Testis (tissue), 3 donors: ENCODE data around the gene TJP2. TPM values are rescaled to one million over a fixed set of nuclear protein-coding genes. Genes with fewer than 3 reads are reported as not detected.

ENCODE experiments used
- DNase-seq: peaks from one replicate; pipeline ENCODE4 v3.0.0-alpha.2; 2019
- H3K27ac ChIP-seq, 2 donors: fragments of 200-600 bp; sonication (generic); one replicate each; pipeline ENCODE4 v1.5.1; 2019
- H3K27me3 ChIP-seq: fragments of 200-600 bp; sonication (generic); one replicate; pipeline ENCODE4 v1.5.1; 2019
- H3K36me3 ChIP-seq: fragments of 200-600 bp; sonication (generic); one replicate; pipeline ENCODE4 v1.5.1; 2017; ENCODE audit warnings: low read depth; ENCODE audit errors: missing control alignments
- H3K4me1 ChIP-seq: fragments of 200-600 bp; sonication (generic); one replicate; pipeline ENCODE4 v1.5.1; 2019
- H3K4me3 ChIP-seq, 2 donors: fragments of 200-600 bp; sonication (generic); one replicate each; pipeline ENCODE4 v1.5.1; 2017 to 2019
- H3K9me3 ChIP-seq: fragments of 200-600 bp; sonication (generic); one replicate; pipeline ENCODE4 v1.5.1; 2017
- POLR2A ChIP-seq: fragments of 450-650 bp; IDR thresholded peaks from one replicate; pipeline ENCODE4 v1.6.1; 2017; ENCODE audit warnings: antibody characterized with exemption, mild to moderate bottlenecking, moderate library complexity
- WGBS, 2 donors: methylation state at CpG; one replicate each; pipeline ENCODE4 v1.1.5; 2018; 5-methylcytosine and 5-hydroxymethylcytosine counted together
- intact Hi-C: fragments of 100-400 bp; cut with DNase I; formaldehyde crosslinking; loops from one replicate; pipeline ENCODE4 v1.15.1; 2023; ENCODE audit warnings: low total_unique reads
- polyA plus RNA-seq: library from polyadenylated mRNA; stranded (reverse); fragments of 350-450 nt; fragmentation: Illumina TruSeq; extraction: RNeasy Lipid Tissue Mini Kit (QIAGEN cat#74804); gene quantifications from one replicate; pipeline ENCODE4 v1.2.3, GENCODE V29; 2014; ENCODE audit warnings: low read depth, low replicate concordance; ENCODE audit not compliant: insufficient read depth
- total RNA-seq, 2 donors: library from RNA; depleted of rRNA; stranded (reverse); fragments of >200 nt; gene quantifications; one replicate each; pipeline ENCODE4 v1.2.3, GENCODE V29; 2016
- TF ChIP-seq, protein P1 (sequence below), 3 experiments: fragments of 450-650 bp in 2 of 3; fragments of 200-600 bp in 1 of 3; sonication (generic) in 1 of 3; IDR thresholded peaks; one replicate each; pipeline ENCODE4 v1.5.1; 2016 to 2019; ENCODE audit warnings: antibody characterized with exemption in 3 of 3, mild to moderate bottlenecking in 2 of 3, moderate library complexity in 1 of 3

Gene TJP2
- total and polyA plus RNA-seq, 3 donors from 2014 or later, result 108 to 168 (median 148) TPM

GRCh38 chr9:69178583-69179011 is 4.5 kb downstream of the TJP2 start:
- H3K9me3 ChIP-seq, result no peaks in the 10 kb centered on the region
- no peak for DNase-seq
- H3K4me1 ChIP-seq, result peaks cover 11% of the 10 kb centered on the region
- H3K36me3 ChIP-seq, result no peaks in the 10 kb centered on the region
- intact Hi-C loops, result no loop called here
- no peak overlapping the region for H3K4me3 ChIP-seq
- TF ChIP-seq, protein P1, sequence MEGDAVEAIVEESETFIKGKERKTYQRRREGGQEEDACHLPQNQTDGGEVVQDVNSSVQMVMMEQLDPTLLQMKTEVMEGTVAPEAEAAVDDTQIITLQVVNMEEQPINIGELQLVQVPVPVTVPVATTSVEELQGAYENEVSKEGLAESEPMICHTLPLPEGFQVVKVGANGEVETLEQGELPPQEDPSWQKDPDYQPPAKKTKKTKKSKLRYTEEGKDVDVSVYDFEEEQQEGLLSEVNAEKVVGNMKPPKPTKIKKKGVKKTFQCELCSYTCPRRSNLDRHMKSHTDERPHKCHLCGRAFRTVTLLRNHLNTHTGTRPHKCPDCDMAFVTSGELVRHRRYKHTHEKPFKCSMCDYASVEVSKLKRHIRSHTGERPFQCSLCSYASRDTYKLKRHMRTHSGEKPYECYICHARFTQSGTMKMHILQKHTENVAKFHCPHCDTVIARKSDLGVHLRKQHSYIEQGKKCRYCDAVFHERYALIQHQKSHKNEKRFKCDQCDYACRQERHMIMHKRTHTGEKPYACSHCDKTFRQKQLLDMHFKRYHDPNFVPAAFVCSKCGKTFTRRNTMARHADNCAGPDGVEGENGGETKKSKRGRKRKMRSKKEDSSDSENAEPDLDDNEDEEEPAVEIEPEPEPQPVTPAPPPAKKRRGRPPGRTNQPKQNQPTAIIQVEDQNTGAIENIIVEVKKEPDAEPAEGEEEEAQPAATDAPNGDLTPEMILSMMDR (IDR thresholded peaks at IDR 0.05), result no peak
- TF ChIP-seq POLR2A, result no peak
- WGBS, 2 donors, result 66 to 75% methylated on average over 3 of the region's 3 CpGs
- H3K27ac ChIP-seq, result no peak overlapping the region
- no peaks in the 10 kb centered on the region for H3K27me3 ChIP-seq

- no peaks in the 10 kb centered on the region for H3K27me3 ChIP-seq
- 58 to 63% methylated on average over 2 of the region's 2 CpGs for WGBS, 2 donors
- H3K27ac ChIP-seq, result no peak overlapping the region
- H3K36me3 ChIP-seq, result no peaks in the 10 kb centered on the region
- TF ChIP-seq, protein P1 (IDR thresholded peaks at IDR 0.05), result no peak
- no peak for TF ChIP-seq POLR2A
- no peak for DNase-seq
- no peak overlapping the region for H3K4me3 ChIP-seq
- H3K9me3 ChIP-seq, result no peaks in the 10 kb centered on the region
- intact Hi-C loops, result no loop called here
- peaks cover 11% of the 10 kb centered on the region for H3K4me1 ChIP-seq
These were observed 5.0 kb downstream of the TJP2 start for GRCh38 chr9:69179037-69179436.

DNA sequence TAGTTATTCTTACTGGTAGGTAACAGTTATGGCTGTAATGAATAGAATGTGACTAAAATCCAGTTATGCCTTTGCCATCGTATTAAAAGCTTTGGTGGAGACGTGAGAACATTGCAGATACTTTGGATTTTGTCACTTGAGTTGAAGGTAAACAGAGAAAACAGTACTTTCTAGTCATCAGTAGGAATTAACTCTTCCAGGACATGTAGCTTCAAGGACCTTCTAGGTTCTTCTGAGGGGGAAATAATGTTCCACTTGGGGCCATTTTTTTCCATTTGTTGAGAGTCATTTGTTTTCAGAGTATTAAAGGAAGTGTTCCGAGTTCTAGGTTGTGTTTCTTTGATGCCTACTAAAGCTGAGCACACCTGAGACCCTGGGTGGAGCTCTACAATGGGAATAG is 6.1 kb downstream of the TJP2 start:
- no peaks in the 10 kb centered on the region for H3K9me3 ChIP-seq
- H3K36me3 ChIP-seq, result no peaks in the 10 kb centered on the region
- intact Hi-C loops, result no loop called here
- TF ChIP-seq, protein P1 (IDR thresholded peaks at IDR 0.05), result no peak
- TF ChIP-seq POLR2A, result no peak
- no peak overlapping the region for H3K27ac ChIP-seq
- DNase-seq, result no peak
- no peaks in the 10 kb centered on the region for H3K27me3 ChIP-seq
- 89% methylated on average over 3 of the region's 3 CpGs for WGBS, 2 donors
- no peak overlapping the region for H3K4me3 ChIP-seq
- peaks cover 11% of the 10 kb centered on the region for H3K4me1 ChIP-seq

GRCh38 chr9:69180670-69181069 is 6.6 kb downstream of the TJP2 start:
- TF ChIP-seq POLR2A, result no peak
- TF ChIP-seq, protein P1 (IDR thresholded peaks at IDR 0.05), result no peak
- Histone ChIP-seq H3K27ac (no peak overlapping the region), H3K36me3 (no peaks in the 10 kb centered on the region), H3K4me1 (peaks cover 11% of the 10 kb centered on the region), H3K27me3 (no peaks in the 10 kb centered on the region), H3K9me3 (no peaks in the 10 kb centered on the region), H3K4me3 (no peak overlapping the region)
- no peak for DNase-seq
- 67 to 69% methylated on average over 2 of the region's 2 CpGs for WGBS, 2 donors
- intact Hi-C loops, result no loop called here

DNA sequence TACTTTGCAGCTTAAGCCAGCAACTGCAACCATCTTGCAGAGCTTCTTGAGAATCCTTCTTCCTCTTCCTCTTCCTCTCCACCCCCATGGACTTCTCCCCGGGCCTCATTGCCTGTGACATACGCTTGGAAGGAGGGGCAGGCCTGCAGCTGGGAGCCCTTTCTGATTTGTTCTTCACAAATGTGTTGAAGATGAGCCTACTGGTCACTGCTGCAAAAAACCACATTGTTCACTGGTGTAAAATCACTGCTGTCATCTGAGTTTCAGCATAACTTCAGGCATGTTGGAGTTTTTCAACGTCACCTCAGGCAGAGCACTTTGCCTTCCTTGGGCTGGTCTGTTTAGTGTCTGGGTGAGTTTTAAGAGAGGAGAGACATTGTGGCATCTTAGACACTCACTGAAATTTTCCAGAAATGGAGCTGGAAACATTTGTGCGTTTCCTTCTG is 7.9 kb downstream of the TJP2 start:
- Histone ChIP-seq H3K9me3 (no peaks in the 10 kb centered on the region), H3K4me3 (no peak overlapping the region), H3K27ac (peak overlapping the region in 1 of 2 donors; percentile 13), H3K36me3 (no peaks in the 10 kb centered on the region), H3K27me3 (no peaks in the 10 kb centered on the region), H3K4me1 (peaks cover 19% of the 10 kb centered on the region)
- no peak for TF ChIP-seq POLR2A
- TF ChIP-seq, protein P1 (IDR thresholded peaks at IDR 0.05), result no peak
- WGBS, 2 donors, result 44 to 50% methylated on average over 4 of the region's 4 CpGs
- intact Hi-C loops, result no loop called here
- no peak for DNase-seq
